ENCODE measurements around the gene NPPA. TPM values are rescaled to one million over a fixed set of nuclear protein-coding genes. Genes with fewer than 3 reads are reported as not detected.
A peak's percentile ranks its signal among the peaks of the same experiment; 100 is the strongest.

Gene NPPA
- total and polyA plus RNA-seq, 9 of the 15 experiments (the other 6 are each of a cell fraction or from before 2014, with no cell fraction given), result not detected

GRCh38 chr1:11805422-11806306 lies 41.9 kb downstream of the NPPA start, which contains the start of the genes CLCN6 and MTHFR (continued):
- TF ChIP-seq RBM14 (IDR thresholded peaks at IDR 0.05; ENCODE audit: borderline replicate concordance, insufficient read depth, low read depth, low read length), result no peak
- TF ChIP-seq SMARCE1 (IDR thresholded peaks at IDR 0.05), result peak; percentile 83
- peak; percentile 96 for TF ChIP-seq ZNF740 (CRISPR knock-in tag; IDR thresholded peaks at IDR 0.05)
- peak in 1 of 2 experiments; percentile 76; a peak in 1 of 4 replicates for TF ChIP-seq ZNF740 (tag; IDR thresholded peaks at IDR 0.05)
- peak; percentile 97 for TF ChIP-seq LEF1 (IDR thresholded peaks at IDR 0.05)
- peak; percentile 96 for TF ChIP-seq KAT7 (CRISPR knock-in tag; IDR thresholded peaks at IDR 0.05; ENCODE audit: borderline replicate concordance)
- no peak for TF ChIP-seq ARID3A (IDR thresholded peaks at IDR 0.05; ENCODE audit: borderline replicate concordance, low read depth, low read length)
- peak; percentile 91 for TF ChIP-seq CREB1 (IDR thresholded peaks at IDR 0.05)
- TF ChIP-seq CREB1 (CRISPR knock-in tag; IDR thresholded peaks at IDR 0.05), result peak; percentile 92
- no peak for TF ChIP-seq BMI1 (IDR thresholded peaks at IDR 0.05; ENCODE audit: low read length)
- peak; percentile 100 for TF ChIP-seq USF1 (CRISPR knock-in tag; IDR thresholded peaks at IDR 0.05)
- peak; percentile 92 for TF ChIP-seq CTBP1 (IDR thresholded peaks at IDR 0.05; ENCODE audit: borderline replicate concordance)
- TF ChIP-seq NEUROD1 (IDR thresholded peaks at IDR 0.05; ENCODE audit: borderline replicate concordance, low read depth, low read length, partially characterized antibody), result peak; percentile 74
- TF ChIP-seq NFE2 (IDR thresholded peaks at IDR 0.05; ENCODE audit: low read depth), result peak; percentile 16; the same call in 1 of the 2 replicates
- TF ChIP-seq PPARD (CRISPR knock-in tag; IDR thresholded peaks at IDR 0.05), result 0 out of 2 replicates have a peak, but pooled peaks have one; percentile 32
- peak; percentile 27 for TF ChIP-seq GMEB1 (CRISPR knock-in tag; IDR thresholded peaks at IDR 0.05)
- peak; percentile 97 to 98 for TF ChIP-seq UBTF (IDR thresholded peaks at IDR 0.05; ENCODE audit: borderline replicate concordance in 1 of 2, low read depth in 2 of 2, low read length in 2 of 2)
- TF ChIP-seq FOXP1 (CRISPR knock-in tag; IDR thresholded peaks at IDR 0.05), result peak; percentile 85

All from K562 (cell line).